HG03045 (cell line): ENCODE results near the gene ESRRB.

Source experiments
- ATAC-seq: cut with Tn5 transposase; IDR thresholded peaks from one replicate; pipeline ENCODE4 v1.9.1; 2021; ENCODE audit warnings: mild to moderate bottlenecking, moderate library complexity; ENCODE audit not compliant: unreplicated experiment

The ESRRB gene

GRCh38 chr14:76491172-76491930 lies 115.4 kb downstream of the ESRRB start:
- no peak for ATAC-seq

DNA sequence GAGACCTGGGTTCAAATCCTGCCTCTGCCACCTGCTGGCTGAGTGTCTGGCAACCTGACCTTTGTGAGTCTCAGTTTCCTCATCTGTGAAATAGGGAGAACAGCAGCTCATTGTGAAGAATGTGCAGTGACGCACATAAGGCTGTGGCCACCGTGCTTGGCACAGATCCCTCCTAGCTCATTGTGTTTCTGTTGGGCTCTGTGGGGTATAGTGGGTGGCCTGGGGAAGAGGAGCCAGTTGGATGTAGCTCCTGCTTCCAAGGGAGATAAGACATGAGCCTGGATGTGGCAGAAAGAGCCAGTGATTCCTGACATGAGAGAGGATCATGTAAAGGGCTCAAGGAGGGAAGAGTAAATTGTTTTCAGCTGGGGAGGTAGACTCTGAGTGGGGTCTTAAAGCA lies 120.0 kb downstream of the ESRRB start:
- ATAC-seq: no peak

GRCh38 chr14:76496595-76496994 lies 120.7 kb downstream of the ESRRB start:
- ATAC-seq: no peak

DNA sequence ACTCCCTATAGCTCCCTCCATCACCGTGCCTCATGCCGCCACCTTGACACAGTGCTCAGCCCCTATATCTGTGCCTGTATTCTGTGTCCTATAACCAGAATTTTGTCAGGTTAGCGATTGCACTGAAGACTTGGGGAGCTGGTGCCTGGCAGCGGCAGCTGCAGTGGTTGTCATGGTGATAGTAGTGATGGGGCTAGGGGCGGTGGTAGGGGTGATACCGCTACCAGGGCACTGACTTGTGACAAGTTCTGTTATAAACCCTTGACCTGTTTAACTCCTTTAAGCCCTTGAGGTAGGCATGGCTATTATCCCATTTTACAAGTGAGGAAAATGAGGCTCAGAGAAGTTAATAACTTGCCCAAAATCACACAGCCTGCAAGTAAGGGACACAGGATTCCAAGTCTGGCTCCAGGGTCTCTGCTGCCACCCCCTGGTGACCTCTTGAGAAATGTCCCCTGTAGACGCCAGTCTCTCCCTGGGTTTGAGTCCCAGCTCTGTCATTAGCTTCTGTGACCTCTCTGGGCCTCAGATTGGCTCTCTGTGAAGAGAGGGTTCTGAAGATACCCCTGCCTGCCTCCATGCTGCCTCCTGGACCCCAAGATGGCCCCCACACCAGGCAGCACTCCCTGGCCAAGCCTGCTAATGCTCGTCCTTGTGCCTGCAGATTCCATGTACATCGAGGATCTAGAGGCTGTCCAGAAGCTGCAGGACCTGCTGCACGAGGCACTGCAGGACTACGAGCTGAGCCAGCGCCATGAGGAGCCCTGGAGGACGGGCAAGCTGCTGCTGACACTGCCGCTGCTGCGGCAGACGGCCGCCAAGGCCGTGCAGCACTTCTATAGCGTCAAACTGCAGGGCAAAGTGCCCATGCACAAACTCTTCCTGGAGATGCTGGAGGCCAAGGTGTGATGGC lies 121.9 kb downstream of the ESRRB start:
- ATAC-seq: no peak

- ATAC-seq: no peak
Measured at GRCh38 chr14:76498463-76498935, 122.6 kb downstream of the ESRRB start.

DNA sequence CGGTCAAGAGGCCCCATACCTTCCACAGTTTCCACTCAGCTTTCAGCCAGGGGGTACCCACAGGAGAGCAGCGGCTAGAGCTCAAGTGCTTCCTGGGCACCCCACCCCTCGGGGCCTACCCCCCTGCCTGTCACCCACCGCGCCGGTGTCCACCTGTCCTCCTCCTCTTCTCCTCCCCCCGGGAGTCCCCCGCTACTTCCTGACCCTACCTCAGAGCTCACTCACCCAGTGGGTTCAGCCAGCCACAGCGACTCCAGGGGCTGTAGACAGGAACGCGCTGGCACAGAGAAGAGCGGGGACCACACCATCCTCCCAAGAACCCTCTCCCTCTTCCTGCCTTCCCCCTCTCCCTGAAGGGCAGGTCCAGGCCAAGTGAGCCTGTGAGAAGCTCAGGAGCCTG lies 123.0 kb downstream of the ESRRB start:
- ATAC-seq: no peak

- no peak for ATAC-seq
Measured at GRCh38 chr14:76499399-76499798, 123.5 kb downstream of the ESRRB start.

DNA sequence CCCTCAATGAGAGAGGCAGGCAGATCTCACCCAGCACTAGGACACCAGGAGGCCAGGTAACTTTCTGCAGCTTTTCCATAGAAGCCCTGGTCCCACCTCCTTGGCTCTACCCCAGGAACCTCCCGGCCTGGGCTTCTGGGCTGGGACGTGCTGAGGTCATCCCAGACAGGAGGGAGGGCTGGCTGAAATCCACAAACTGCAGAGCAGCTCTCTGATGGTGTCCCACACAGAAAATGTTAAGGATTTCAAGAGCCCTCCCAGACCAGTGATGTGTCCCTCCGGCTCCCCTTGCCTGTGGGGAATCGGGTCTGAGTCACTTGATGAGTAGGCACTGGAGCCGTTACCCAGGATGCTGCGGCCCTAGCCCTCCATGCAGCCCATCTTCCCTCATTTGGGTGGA lies 124.1 kb downstream of the ESRRB start:
- no peak for ATAC-seq

DNA sequence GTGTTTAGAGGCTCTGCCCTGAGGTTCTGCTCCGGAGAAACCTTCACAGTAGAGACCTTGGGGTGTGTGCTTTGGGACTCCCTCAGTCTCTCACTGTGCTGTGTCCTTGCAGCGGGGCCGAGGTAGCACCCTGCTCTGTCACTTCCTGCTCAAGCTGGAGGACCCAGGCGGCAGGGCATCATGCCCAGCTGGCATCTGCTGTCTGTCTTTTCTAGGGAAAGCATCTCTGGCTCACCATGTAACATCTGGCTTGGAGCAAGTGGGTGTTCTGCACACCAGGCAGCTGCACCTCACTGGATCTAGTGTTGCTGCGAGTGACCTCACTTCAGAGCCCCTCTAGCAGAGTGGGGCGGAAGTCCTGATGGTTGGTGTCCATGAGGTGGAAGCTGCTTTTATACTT lies 124.5 kb downstream of the ESRRB start:
- ATAC-seq: no peak

DNA sequence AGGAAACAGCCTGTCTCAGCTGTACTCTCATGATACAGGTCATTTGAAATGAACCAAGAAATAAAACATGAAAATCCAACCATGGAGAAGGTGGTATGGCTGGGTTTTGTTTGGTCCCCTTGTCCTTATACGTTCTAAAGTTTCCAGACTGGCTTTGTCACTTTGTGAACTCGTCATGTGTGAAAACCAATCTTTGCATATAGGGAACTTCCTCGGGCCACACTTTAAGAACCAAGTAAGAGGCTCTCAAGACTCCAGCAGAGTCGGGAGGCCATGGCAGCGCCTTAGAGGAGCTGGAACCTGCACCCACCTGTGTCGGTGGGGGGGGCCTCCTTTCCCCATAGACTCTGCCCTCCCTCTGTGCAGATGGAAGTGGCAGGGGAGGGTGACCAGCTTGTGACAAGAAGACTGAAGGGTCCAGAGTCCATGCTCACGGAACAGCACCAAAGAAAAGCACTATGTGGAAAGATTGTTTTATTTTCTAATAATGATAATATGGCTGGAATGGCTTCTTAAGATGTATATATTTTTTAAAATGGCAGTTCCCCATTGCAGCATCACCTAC lies 125.3 kb downstream of the ESRRB start:
- no peak for ATAC-seq

DNA sequence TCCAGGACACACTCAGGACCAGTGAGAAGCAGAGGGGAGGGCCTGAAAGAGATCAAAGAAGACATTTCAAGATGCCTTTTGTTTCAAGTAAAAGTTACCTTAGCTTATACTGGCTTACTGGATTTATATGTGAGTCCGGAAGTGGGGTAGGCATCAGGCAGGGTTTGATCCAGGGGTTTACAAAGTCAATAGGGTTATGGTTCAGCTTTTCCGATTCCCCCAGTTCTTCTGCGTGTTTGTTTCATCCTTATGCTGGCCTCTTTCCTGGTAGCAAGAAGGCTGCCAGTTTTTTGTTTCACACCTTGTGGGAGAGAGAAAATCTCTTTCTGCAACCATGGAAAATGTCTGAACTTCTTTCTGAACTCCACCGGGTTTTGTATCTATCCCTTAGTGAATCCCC lies 126.3 kb downstream of the ESRRB start:
- ATAC-seq: no peak

GRCh38 chr14:76502638-76503037 lies 126.7 kb downstream of the ESRRB start:
- ATAC-seq: no peak

GRCh38 chr14:76509311-76509710 lies 133.4 kb downstream of the ESRRB start:
- no peak for ATAC-seq

GRCh38 chr14:76510181-76510580 lies 134.2 kb downstream of the ESRRB start:
- no peak for ATAC-seq

- ATAC-seq: no peak
Measured at GRCh38 chr14:76514213-76514998, 138.5 kb downstream of the ESRRB start.

GRCh38 chr14:76516884-76517283 lies 140.9 kb downstream of the ESRRB start:
- no peak for ATAC-seq

DNA sequence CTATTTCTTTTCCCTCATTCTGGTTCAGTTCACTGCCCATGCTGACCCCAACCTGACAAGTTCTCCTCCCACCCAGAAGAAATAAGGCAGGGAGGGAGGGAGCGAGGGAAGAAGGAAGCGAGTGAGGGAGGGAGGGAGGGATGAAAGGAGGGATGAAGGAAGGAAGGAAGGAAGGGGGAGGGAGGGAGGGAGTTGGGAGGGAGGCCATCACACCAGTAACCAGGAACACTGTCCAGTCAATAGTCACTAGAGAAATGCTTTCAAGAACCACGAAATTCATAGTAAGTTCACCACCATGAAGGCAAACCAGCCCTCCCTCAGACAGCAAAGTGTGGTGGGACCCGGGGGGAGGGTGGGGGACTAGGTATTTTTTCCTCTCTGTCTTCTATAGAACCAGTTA lies 142.4 kb downstream of the ESRRB start:
- no peak for ATAC-seq

- no peak for ATAC-seq
Measured at GRCh38 chr14:76525106-76525821, 149.3 kb downstream of the ESRRB start.

- no peak for ATAC-seq
Measured at GRCh38 chr14:76531085-76531484, 155.1 kb downstream of the ESRRB start.

DNA sequence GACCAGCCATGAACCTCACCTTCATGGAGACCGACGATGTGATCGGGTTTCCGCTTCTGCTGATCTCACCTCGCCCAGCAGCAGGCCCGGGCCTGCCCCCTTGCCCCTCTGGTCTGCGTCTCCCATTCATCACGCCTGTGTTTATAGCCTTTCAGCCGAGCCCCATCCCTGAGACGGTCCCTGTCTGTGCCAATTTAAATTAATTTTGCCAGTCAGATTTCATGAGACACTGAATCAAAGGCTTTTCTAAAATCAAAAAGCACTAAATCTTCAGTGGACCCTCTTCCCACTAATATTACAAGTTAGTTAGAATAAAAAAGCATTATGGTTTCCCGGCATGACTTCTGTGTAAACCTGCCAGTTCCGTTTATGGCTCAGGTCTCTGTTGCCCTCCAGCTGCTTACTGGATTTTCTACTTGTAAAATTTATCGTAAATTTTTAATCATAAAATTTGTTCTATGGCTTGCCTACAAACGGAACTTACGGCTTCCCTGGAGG lies 155.9 kb downstream of the ESRRB start:
- no peak for ATAC-seq
